HepG2 (cell line): Measurements from ENCODE around the gene IFNAR2. TPM values are rescaled to one million over a fixed set of nuclear protein-coding genes. Genes with fewer than 3 reads are reported as not detected.

ENCODE experiments used
- ARID5B ChIP-seq: IDR thresholded peaks from 2 replicates; pipeline ENCODE4 v1.4.0; 2020; ENCODE audit warnings: mild to moderate bottlenecking, missing genetic modification reagents
- HINFP ChIP-seq: sonication (generic); formaldehyde crosslinking; IDR thresholded peaks from 2 replicates; pipeline ENCODE4 v1.4.0; 2020; ENCODE audit warnings: low read depth, mild to moderate bottlenecking, missing genetic modification reagents
- HMGXB4 ChIP-seq, 2 experiments: sonication (generic) in 1 of 2; formaldehyde crosslinking in 1 of 2; IDR thresholded peaks; 2 replicates each; pipeline versions ENCODE4 v1.4.0 to v1.6.1; 2018 to 2020; ENCODE audit warnings: missing genetic modification reagents in 2 of 2, borderline replicate concordance in 1 of 2, low read depth in 1 of 2, mild to moderate bottlenecking in 1 of 2, missing biosample characterization in 1 of 2
- PHF5A ChIP-seq: IDR thresholded peaks from one replicate; pipeline ENCODE4 v1.6.1; 2018; ENCODE audit warnings: low read depth, missing genetic modification reagents; ENCODE audit not compliant: unreplicated experiment
- SOX6 ChIP-seq, 2 experiments: fragments of 450-650 bp in 1 of 2; sonication (generic) in 1 of 2; formaldehyde crosslinking in 1 of 2; IDR thresholded peaks; 2 replicates each; pipeline versions ENCODE4 v1.4.0 to v1.6.1; 2017 to 2020; ENCODE audit warnings: antibody characterized with exemption in 1 of 2, mild to moderate bottlenecking in 1 of 2, missing genetic modification reagents in 1 of 2
- YY1 ChIP-seq: IDR thresholded peaks from 2 replicates; pipeline ENCODE4 v1.6.1; 2011; ENCODE audit warnings: low read length, low read depth, moderate library complexity, mild to moderate bottlenecking; ENCODE audit not compliant: insufficient read depth, insufficient replicate concordance
- ZGPAT ChIP-seq: IDR thresholded peaks from 2 replicates; pipeline ENCODE4 v1.6.1; 2016; ENCODE audit warnings: mild to moderate bottlenecking
- ZNF567 ChIP-seq: sonication (generic); formaldehyde crosslinking; IDR thresholded peaks from 2 replicates; pipeline ENCODE4 v1.8.1; 2023; ENCODE audit warnings: mild to moderate bottlenecking, missing genetic modification reagents, borderline replicate concordance
- ZNF709 ChIP-seq: sonication (generic); formaldehyde crosslinking; IDR thresholded peaks from 2 replicates; pipeline ENCODE4 v1.5.0; 2020; ENCODE audit warnings: mild to moderate bottlenecking, missing genetic modification reagents
- ZNF792 ChIP-seq: IDR thresholded peaks from 2 replicates; pipeline ENCODE4 v1.6.1; 2016
- polyA plus RNA-seq, 8 experiments: library from polyadenylated mRNA; depleted of rRNA in 3 of 8; stranded (reverse) in 7 of 8; unstranded in 1 of 8; fragments of >200 nt; fragmentation: Illumina TruSeq in 4 of 8; extraction: Trizol in 4 of 8; gene quantifications; 2 replicates each; pipeline versions ENCODE4 v1.2.1 to v1.2.3, GENCODE V29; 2011 to 2016; ENCODE audit warnings: low read depth in 4 of 8, missing spikeins in 1 of 8, mixed read lengths in 1 of 8; ENCODE audit not compliant: insufficient read depth in 1 of 8
- total RNA-seq, 5 experiments: library from RNA; depleted of rRNA; stranded (reverse); fragments of >200 nt; fragmentation: Illumina TruSeq; extraction: Trizol; gene quantifications; 2 replicates each; pipeline ENCODE4 v1.2.3, GENCODE V29; 2016; ENCODE audit warnings: low read depth in 1 of 5

Gene IFNAR2
- total and polyA plus RNA-seq, 2 of the 13 experiments (the other 11 are each of a cell fraction or from before 2014, with no cell fraction given), result 5.1 to 24.1 TPM

GRCh38 chr21:33212159-33212851, 17.4 kb upstream of the IFNAR2 start (continued):
- TF ChIP-seq ARID5B (CRISPR knock-in tag) (0 out of 2 replicates have a peak, but pooled peaks have one; percentile 38), ZNF709 (CRISPR knock-in tag) (no peak), HINFP (CRISPR knock-in tag) (no peak), ZNF567 (CRISPR knock-in tag) (no peak), ZGPAT (CRISPR knock-in tag) (no peak), YY1 (no peak), HMGXB4 (CRISPR knock-in tag; IDR thresholded peaks at IDR 0.05; ENCODE audit: borderline replicate concordance in 1 of 2, low read depth in 1 of 2) (0 out of 4 replicates have a peak, but pooled peaks of 1 of the 2 experiments have one; percentile 39), SOX6 (IDR thresholded peaks at IDR 0.05) (no peak), SOX6 (CRISPR knock-in tag; IDR thresholded peaks at IDR 0.05) (peak; percentile 59), PHF5A (no peak), ZNF792 (CRISPR knock-in tag) (0 out of 2 replicates have a peak, but pooled peaks have one; percentile 44)
